Liver (tissue), 9 donors: ENCODE measurements around the gene ABHD15. TPM values are rescaled to one million over a fixed set of nuclear protein-coding genes. Genes with fewer than 3 reads are reported as not detected.

ENCODE experiments used
- DNase-seq: peaks from one replicate; pipeline ENCODE4 v3.0.0-alpha.2; 2017; ENCODE audit warnings: low spot score
- H3K27ac ChIP-seq, 2 donors: one replicate each; pipeline ENCODE4 v1.7.0; 2013; ENCODE audit warnings: inconsistent platforms in 2 of 2, low read length in 2 of 2, control low read depth in 1 of 2, low read depth in 1 of 2, mild to moderate bottlenecking in 1 of 2
- H3K27me3 ChIP-seq, 4 donors: one replicate each; pipeline versions ENCODE4 v1.6.1 to v1.7.0; 2013; ENCODE audit warnings: low read length in 3 of 4, inconsistent platforms in 1 of 4, mild to moderate bottlenecking in 1 of 4, moderate library complexity in 1 of 4; ENCODE audit not compliant: control insufficient read depth in 4 of 4, insufficient read depth in 4 of 4
- H3K36me3 ChIP-seq, 4 donors: one replicate each; pipeline versions ENCODE4 v1.6.1 to v1.7.0; 2013; ENCODE audit warnings: low read length in 3 of 4, mild to moderate bottlenecking in 3 of 4, low read depth in 1 of 4, moderate library complexity in 1 of 4; ENCODE audit not compliant: control insufficient read depth in 4 of 4, insufficient read depth in 3 of 4
- H3K4me1 ChIP-seq, 4 donors: one replicate each; pipeline versions ENCODE4 v1.6.1 to v1.7.0; 2013; ENCODE audit warnings: low read length in 3 of 4, mild to moderate bottlenecking in 3 of 4, moderate library complexity in 1 of 4; ENCODE audit not compliant: control insufficient read depth in 4 of 4, insufficient read depth in 4 of 4
- H3K4me3 ChIP-seq, 3 donors: one replicate each; pipeline versions ENCODE4 v1.6.1 to v1.7.0; 2013; ENCODE audit warnings: low read length in 3 of 3, control low read depth in 1 of 3, low read depth in 1 of 3, mild to moderate bottlenecking in 1 of 3
- H3K9ac ChIP-seq, 2 donors: one replicate each; pipeline ENCODE4 v1.7.0; 2013; ENCODE audit warnings: low read length in 2 of 2, mild to moderate bottlenecking in 2 of 2, moderate library complexity in 2 of 2, control low read depth in 1 of 2, low read depth in 1 of 2
- H3K9me3 ChIP-seq, 4 donors: one replicate each; pipeline versions ENCODE4 v1.6.1 to v1.7.0; 2013; ENCODE audit warnings: low read length in 3 of 4; ENCODE audit not compliant: control insufficient read depth in 4 of 4
- CTCF ChIP-seq: fragments of 150-350 bp; IDR thresholded peaks from 2 replicates; pipeline ENCODE4 v1.5.1; 2017; ENCODE audit warnings: improper control_type of control experiment, low read depth, low read length; ENCODE audit not compliant: missing input control
- EGR1 ChIP-seq, 2 donors: IDR thresholded peaks; 2 replicates each; pipeline ENCODE4 v1.6.1; 2016 to 2018; ENCODE audit warnings: antibody characterized with exemption in 2 of 2, low read depth in 2 of 2
- FOXA1 ChIP-seq: IDR thresholded peaks from 2 replicates; pipeline ENCODE4 v1.6.1; 2016; ENCODE audit warnings: antibody characterized with exemption
- FOXA2 ChIP-seq: IDR thresholded peaks from 2 replicates; pipeline ENCODE4 v1.6.1; 2016; ENCODE audit warnings: antibody characterized with exemption
- GABPA ChIP-seq, 2 donors: IDR thresholded peaks in 1 of 2; conservative IDR thresholded peaks in 1 of 2; 2 replicates each; pipeline ENCODE4 v1.6.1; 2016; ENCODE audit warnings: antibody characterized with exemption in 2 of 2, mild to moderate bottlenecking in 1 of 2, moderate library complexity in 1 of 2
- HNF4A ChIP-seq, 2 donors: conservative IDR thresholded peaks; 2 replicates each; pipeline ENCODE4 v1.6.1; 2016; ENCODE audit warnings: antibody characterized with exemption in 2 of 2, mild to moderate bottlenecking in 2 of 2
- HNF4G ChIP-seq: IDR thresholded peaks from 2 replicates; pipeline ENCODE4 v1.6.1; 2016; ENCODE audit warnings: antibody characterized with exemption
- JUND ChIP-seq, 2 donors: IDR thresholded peaks; 2 replicates each; pipeline ENCODE4 v1.6.1; 2016; ENCODE audit warnings: antibody characterized with exemption in 2 of 2
- NR2F2 ChIP-seq: IDR thresholded peaks from 2 replicates; pipeline ENCODE4 v1.6.1; 2016; ENCODE audit warnings: antibody characterized with exemption
- RAD21 ChIP-seq, 2 donors: IDR thresholded peaks; 2 replicates each; pipeline ENCODE4 v1.6.1; 2016; ENCODE audit warnings: antibody characterized with exemption in 2 of 2, mild to moderate bottlenecking in 2 of 2
- REST ChIP-seq: IDR thresholded peaks from 2 replicates; pipeline ENCODE4 v1.6.1; 2016; ENCODE audit warnings: antibody characterized with exemption, mild to moderate bottlenecking
- SP1 ChIP-seq: IDR thresholded peaks from 2 replicates; pipeline ENCODE4 v1.6.1; 2018; ENCODE audit warnings: antibody characterized with exemption, mild to moderate bottlenecking
- YY1 ChIP-seq: IDR thresholded peaks from 2 replicates; pipeline ENCODE4 v1.6.1; 2016; ENCODE audit warnings: antibody characterized with exemption, mild to moderate bottlenecking
- ZBTB33 ChIP-seq: IDR thresholded peaks from 2 replicates; pipeline ENCODE4 v1.6.1; 2016; ENCODE audit warnings: antibody characterized with exemption
- WGBS: extraction: QIAGEN DNeasy Blood & Tissue Kit; methylation state at CpG from one replicate; pipeline ENCODE4 v1.1.7; 2013; 5-methylcytosine and 5-hydroxymethylcytosine counted together
- polyA plus RNA-seq, 2 donors: library from polyadenylated mRNA; stranded (reverse) in 1 of 2; unstranded in 1 of 2; fragments of 200-250 nt in 1 of 2; fragments of >200 nt in 1 of 2; fragmentation: Nextera tagmentation in 1 of 2; extraction: Ambion mirVana in 1 of 2; gene quantifications; one replicate each; pipeline versions ENCODE4 v1.2.1 to v1.2.3, GENCODE V29; 2013 to 2015
- total RNA-seq, 2 donors: library from RNA; depleted of rRNA; stranded (reverse); fragments of >200 nt; gene quantifications; one replicate each; pipeline ENCODE4 v1.2.3, GENCODE V29; 2014
- TF ChIP-seq, protein P1 (sequence below): IDR thresholded peaks from 2 replicates; pipeline ENCODE4 v1.6.1; 2016; ENCODE audit warnings: antibody characterized with exemption
- donor health status: healthy.
- donor health status: healthy.
- donor health status: healthy.
- donor health status: healthy.
- donor health status: healthy.

The ABHD15 gene
- total and polyA plus RNA-seq, 4 donors = 5.6 to 25.7 (median 10.6) TPM

GRCh38 chr17:29576214-29577000 is 9.6 kb upstream of the ABHD15 start (continued):
- TF ChIP-seq GABPA (IDR thresholded peaks at IDR 0.05 in 1 of 2, conservative IDR thresholded peaks at IDR 0.05 in 1 of 2) (no peak), FOXA1 (no peak)

- peaks cover 0 to 21% (median 6%) of the 10 kb centered on the region in 4 donors for H3K36me3 ChIP-seq
- H3K9me3 ChIP-seq = no peaks in the 10 kb centered on the region
- TF ChIP-seq EGR1 (IDR thresholded peaks at IDR 0.05; ENCODE audit: low read depth in 2 of 2) (no peak), RAD21 (IDR thresholded peaks at IDR 0.05) (no peak), NR2F2 (no peak), HNF4A (conservative IDR thresholded peaks at IDR 0.05) (no peak), REST (no peak), FOXA2 (no peak), SP1 (no peak), HNF4G (no peak), JUND (IDR thresholded peaks at IDR 0.05) (no peak), ZBTB33 (no peak), YY1 (no peak), CTCF (no peak)
- TF ChIP-seq, protein P1, sequence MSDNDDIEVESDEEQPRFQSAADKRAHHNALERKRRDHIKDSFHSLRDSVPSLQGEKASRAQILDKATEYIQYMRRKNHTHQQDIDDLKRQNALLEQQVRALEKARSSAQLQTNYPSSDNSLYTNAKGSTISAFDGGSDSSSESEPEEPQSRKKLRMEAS = no peak
- H3K4me3 ChIP-seq = no peak overlapping the region
- peaks cover 21 to 46% (median 36%) of the 10 kb centered on the region in 4 donors for H3K4me1 ChIP-seq
- H3K27ac ChIP-seq = no peak overlapping the region
- WGBS = 95% methylated on average over 28 of the region's 28 CpGs
- DNase-seq = no peak
- H3K9ac ChIP-seq = no peak overlapping the region
- no peaks in the 10 kb centered on the region for H3K27me3 ChIP-seq
Observed at GRCh38 chr17:29575511-29576213, 8.8 kb upstream of the ABHD15 start.
